BLaER1 (cell line): ENCODE results near the gene MAP3K1.

Source experiments
- H3K27ac ChIP-seq: shearing (Covaris generic); formaldehyde crosslinking; 2 replicates; pipeline ENCODE4 v1.8.1; 2022
- H3K27me3 ChIP-seq: shearing (Covaris generic); formaldehyde crosslinking; 2 replicates; pipeline ENCODE4 v1.8.1; 2022
- H3K36me3 ChIP-seq: shearing (Covaris generic); formaldehyde crosslinking; 2 replicates; pipeline ENCODE4 v1.8.1; 2022
- H3K4me1 ChIP-seq: shearing (Covaris generic); formaldehyde crosslinking; 2 replicates; pipeline ENCODE4 v1.8.1; 2022
- H3K4me2 ChIP-seq: shearing (Covaris generic); formaldehyde crosslinking; 2 replicates; pipeline ENCODE4 v1.8.1; 2022
- H3K4me3 ChIP-seq: shearing (Covaris generic); formaldehyde crosslinking; 2 replicates; pipeline ENCODE4 v1.8.1; 2022
- H3K9ac ChIP-seq: shearing (Covaris generic); formaldehyde crosslinking; 2 replicates; pipeline ENCODE4 v1.8.1; 2022
- H3K9me3 ChIP-seq: shearing (Covaris generic); formaldehyde crosslinking; 2 replicates; pipeline ENCODE4 v1.8.1; 2022
- H4K20me1 ChIP-seq: shearing (Covaris generic); formaldehyde crosslinking; 2 replicates; pipeline ENCODE4 v1.8.1; 2022
- Cebpa-rat ChIP-seq: shearing (Covaris generic); IDR thresholded peaks from 2 replicates; pipeline ENCODE4 v1.8.1; 2022

The MAP3K1 gene

DNA sequence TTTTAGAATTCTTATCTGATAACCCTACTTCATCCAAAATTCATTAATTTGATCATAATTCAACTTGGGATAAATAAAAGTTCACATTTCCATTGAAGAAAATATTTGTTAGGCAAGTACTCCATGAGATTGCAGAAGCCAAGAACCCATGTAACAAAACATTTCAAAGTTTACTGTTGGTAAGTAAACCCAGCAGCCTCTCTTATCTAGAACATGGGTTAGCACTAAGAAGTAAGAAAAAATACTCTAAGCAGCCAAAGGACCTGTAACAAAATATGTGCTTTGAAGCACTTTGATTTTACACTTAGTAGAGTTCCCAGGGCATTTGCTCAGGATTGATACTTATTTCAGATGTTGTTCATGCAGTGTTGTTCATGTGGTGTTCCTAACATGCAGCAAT is 8.7 kb downstream of the MAP3K1 start:
- no peak overlapping the region; the same call in 1 of the 2 replicates for H3K9ac ChIP-seq
- peak overlapping the region; percentile 95 for H3K4me2 ChIP-seq
- H4K20me1 ChIP-seq = peaks cover 99% of the 10 kb centered on the region
- no peaks in the 10 kb centered on the region for H3K27me3 ChIP-seq
- H3K36me3 ChIP-seq = peaks cover 62% of the 10 kb centered on the region
- H3K9me3 ChIP-seq = no peaks in the 10 kb centered on the region
- H3K27ac ChIP-seq = peak overlapping the region; percentile 36; the same call in 1 of the 2 replicates
- TF ChIP-seq Cebpa-rat = no peak
- H3K4me3 ChIP-seq = peak overlapping the region; percentile 25; the same call in 1 of the 2 replicates
- H3K4me1 ChIP-seq = peaks cover 91% of the 10 kb centered on the region

DNA sequence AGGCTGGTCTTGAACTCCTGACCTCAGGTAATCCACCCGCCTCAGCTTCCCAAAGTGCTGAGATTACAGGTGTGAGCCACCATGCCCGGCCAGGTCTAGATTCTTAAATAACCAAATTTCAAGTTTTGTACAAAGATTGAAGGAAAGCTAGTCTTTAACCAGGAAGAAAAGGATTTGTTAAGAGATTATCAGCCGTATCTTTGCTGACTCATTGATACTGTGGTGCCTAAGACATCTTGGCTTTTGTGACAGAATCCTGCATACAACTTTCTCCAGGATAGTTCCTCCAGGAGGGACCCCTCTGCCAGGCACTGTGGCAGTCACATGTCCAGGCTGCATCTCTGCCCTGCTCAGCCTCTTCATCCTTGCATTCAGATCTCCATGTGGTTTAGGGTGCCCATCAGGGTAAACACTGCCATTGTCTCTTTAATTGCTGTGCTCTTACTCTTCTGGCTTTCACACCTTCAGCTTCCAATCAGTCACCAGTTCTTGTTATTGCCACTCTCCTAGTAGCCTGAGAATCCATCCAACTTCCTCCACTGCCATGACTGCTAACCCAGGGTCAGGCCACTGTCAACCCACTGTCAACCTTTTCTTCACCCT is 10.0 kb downstream of the MAP3K1 start:
- H3K9ac ChIP-seq = peak overlapping the region; percentile 42
- peak overlapping the region; percentile 36; the same call in 1 of the 2 replicates for H3K27ac ChIP-seq
- H3K4me3 ChIP-seq = no peak overlapping the region
- peak overlapping the region; percentile 95 for H3K4me2 ChIP-seq
- H4K20me1 ChIP-seq = peaks cover 100% of the 10 kb centered on the region
- peaks cover 64% of the 10 kb centered on the region for H3K36me3 ChIP-seq
- H3K27me3 ChIP-seq = no peaks in the 10 kb centered on the region
- peaks cover 100% of the 10 kb centered on the region for H3K4me1 ChIP-seq
- no peaks in the 10 kb centered on the region for H3K9me3 ChIP-seq
- no peak for TF ChIP-seq Cebpa-rat

DNA sequence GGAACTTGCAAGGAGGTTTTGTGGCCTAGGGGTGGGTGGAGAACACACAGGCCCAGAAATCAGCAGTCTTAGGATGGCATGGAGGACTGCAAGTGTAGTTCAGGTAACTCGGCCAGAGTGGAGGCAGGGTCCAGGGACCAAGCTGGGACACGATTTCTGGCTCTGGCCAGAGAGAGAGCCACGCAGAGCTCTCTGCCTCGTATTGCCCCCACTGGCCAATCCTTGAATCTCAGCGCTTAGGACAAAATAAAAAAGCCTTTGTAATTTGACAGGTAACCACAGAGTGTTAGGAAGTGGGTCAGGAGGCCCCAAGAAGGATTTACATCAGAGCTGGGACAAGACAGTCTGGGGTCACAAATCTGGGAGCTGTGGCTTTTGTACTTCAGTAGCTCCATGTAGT is 11.7 kb downstream of the MAP3K1 start:
- peak overlapping the region; percentile 36 for H3K27ac ChIP-seq
- H3K9me3 ChIP-seq = no peaks in the 10 kb centered on the region
- H4K20me1 ChIP-seq = peaks cover 100% of the 10 kb centered on the region
- H3K4me3 ChIP-seq = peak overlapping the region; percentile 30; the same call in 1 of the 2 replicates
- peaks cover 100% of the 10 kb centered on the region for H3K4me1 ChIP-seq
- H3K9ac ChIP-seq = peak overlapping the region; percentile 42; the same call in 1 of the 2 replicates
- H3K27me3 ChIP-seq = no peaks in the 10 kb centered on the region
- H3K4me2 ChIP-seq = peak overlapping the region; percentile 95
- no peak for TF ChIP-seq Cebpa-rat
- peaks cover 51% of the 10 kb centered on the region for H3K36me3 ChIP-seq

DNA sequence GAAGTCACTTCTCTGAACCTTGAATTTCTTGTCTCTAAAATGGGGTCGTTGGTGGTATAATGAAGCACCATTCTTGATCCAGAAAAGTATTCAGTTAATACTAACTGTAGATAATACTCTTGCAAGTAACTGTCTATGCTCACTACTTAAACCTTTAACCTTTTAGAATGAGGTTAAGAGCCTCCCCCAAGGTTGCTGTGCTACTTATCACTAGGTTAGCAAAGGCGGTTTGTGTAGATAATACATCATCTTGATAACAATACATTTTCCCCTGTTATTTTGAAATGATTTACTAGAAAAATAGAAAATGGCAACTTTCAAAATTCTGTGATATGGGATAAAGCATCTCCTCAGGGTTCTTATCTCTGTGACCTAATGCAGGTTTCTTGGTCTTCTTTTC is 12.6 kb downstream of the MAP3K1 start:
- H3K27me3 ChIP-seq = no peaks in the 10 kb centered on the region
- peaks cover 45% of the 10 kb centered on the region for H3K36me3 ChIP-seq
- H3K4me3 ChIP-seq = no peak overlapping the region
- H3K9me3 ChIP-seq = no peaks in the 10 kb centered on the region
- H4K20me1 ChIP-seq = peaks cover 100% of the 10 kb centered on the region
- no peak for TF ChIP-seq Cebpa-rat
- peaks cover 100% of the 10 kb centered on the region for H3K4me1 ChIP-seq
- H3K4me2 ChIP-seq = peak overlapping the region; percentile 95
- no peak overlapping the region for H3K27ac ChIP-seq
- H3K9ac ChIP-seq = no peak overlapping the region; the same call in 1 of the 2 replicates

DNA sequence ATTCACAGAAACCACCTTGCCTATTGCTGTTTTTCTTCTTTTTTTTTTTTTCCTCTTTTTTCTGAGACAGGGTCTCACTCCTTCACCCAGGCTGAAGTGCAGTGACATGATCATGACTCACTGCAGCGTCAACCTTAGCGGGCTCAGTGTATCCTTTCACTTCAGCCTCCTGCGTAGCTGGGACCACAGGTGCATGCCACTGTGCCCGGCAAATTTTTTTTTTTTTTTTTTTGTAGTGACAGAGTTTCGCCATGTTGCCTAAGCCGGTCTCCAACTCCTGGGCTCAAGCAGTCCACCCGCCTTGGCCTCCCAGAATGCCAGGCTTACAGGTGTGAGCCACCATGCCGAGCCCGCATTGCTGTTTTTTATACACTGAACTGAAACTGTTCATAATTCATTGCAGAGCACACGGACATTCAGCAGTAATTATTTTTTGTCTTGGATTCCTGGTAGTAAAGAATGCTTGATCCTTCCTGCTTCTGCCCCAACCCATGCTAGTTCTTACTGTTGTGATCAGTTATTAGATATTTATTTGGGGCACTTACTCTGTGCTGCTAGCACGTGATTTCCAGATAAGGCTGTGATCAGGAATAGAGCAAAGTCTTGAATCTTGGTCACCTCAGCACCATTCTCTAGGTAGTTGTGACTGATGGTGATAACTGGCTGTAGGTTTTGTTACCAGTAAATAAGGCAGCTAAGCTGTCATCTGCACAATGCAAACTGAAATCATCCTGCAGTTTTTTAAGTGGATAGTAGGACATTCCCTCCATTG is 14.0 kb downstream of the MAP3K1 start:
- Histone ChIP-seq H3K9ac (peak overlapping the region; percentile 56), H4K20me1 (peaks cover 100% of the 10 kb centered on the region), H3K27me3 (no peaks in the 10 kb centered on the region), H3K4me2 (peak overlapping the region; percentile 95), H3K9me3 (no peaks in the 10 kb centered on the region), H3K4me1 (peaks cover 100% of the 10 kb centered on the region), H3K36me3 (peaks cover 36% of the 10 kb centered on the region), H3K27ac (peak overlapping the region; percentile 3; the same call in 1 of the 2 replicates), H3K4me3 (peak overlapping the region; percentile 29)
- no peak for TF ChIP-seq Cebpa-rat

DNA sequence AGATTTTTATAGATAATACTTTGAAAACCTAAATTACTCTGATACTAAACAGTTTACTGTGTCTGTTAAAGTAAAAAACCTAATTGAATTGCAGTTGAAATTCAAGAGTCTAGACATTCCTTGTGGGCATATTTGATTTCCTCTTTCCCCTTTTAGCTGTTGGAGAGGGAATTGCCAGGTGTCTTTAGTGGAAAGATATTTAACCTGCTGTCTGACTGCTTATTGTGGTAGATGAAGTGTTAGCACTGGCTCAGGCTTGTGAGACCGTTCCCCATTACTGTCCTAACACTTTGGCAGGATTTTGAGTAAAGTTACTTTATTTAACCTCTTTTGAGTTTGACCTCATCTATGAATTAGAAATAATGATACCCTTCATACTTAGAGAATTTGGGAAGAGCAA is 16.4 kb downstream of the MAP3K1 start:
- TF ChIP-seq Cebpa-rat = no peak
- H3K27me3 ChIP-seq = no peaks in the 10 kb centered on the region
- H4K20me1 ChIP-seq = peaks cover 100% of the 10 kb centered on the region
- H3K9ac ChIP-seq = peak overlapping the region; percentile 6; the same call in 1 of the 2 replicates
- H3K27ac ChIP-seq = no peak overlapping the region
- H3K4me3 ChIP-seq = no peak overlapping the region
- H3K36me3 ChIP-seq = peaks cover 14% of the 10 kb centered on the region
- peaks cover 100% of the 10 kb centered on the region for H3K4me1 ChIP-seq
- H3K9me3 ChIP-seq = no peaks in the 10 kb centered on the region
- peak overlapping the region; percentile 95 for H3K4me2 ChIP-seq

DNA sequence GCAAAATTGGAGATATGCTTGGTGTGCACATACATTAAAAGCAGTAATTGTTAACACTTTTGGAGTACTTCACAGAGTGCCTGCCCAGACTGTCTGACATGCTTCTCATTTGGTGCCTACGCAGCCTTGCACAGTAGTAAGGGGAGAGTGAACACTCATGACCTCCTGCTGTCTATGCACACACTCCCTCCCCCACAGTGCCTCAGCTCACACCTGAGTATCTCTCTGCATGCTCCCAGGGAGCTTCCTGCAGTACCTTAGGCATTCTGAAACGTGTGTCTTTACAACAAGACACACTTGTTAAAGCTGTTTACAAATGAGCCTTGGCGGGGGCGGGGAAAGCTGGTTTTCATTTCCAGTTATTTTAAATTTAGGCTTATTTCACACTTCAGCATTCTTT is 18.0 kb downstream of the MAP3K1 start:
- H3K9ac ChIP-seq = no peak overlapping the region
- H3K27ac ChIP-seq = no peak overlapping the region
- no peak for TF ChIP-seq Cebpa-rat
- no peaks in the 10 kb centered on the region for H3K27me3 ChIP-seq
- H3K4me1 ChIP-seq = peaks cover 100% of the 10 kb centered on the region
- H4K20me1 ChIP-seq = peaks cover 100% of the 10 kb centered on the region
- peak overlapping the region; percentile 95 for H3K4me2 ChIP-seq
- H3K9me3 ChIP-seq = no peaks in the 10 kb centered on the region
- peaks cover 9% of the 10 kb centered on the region; the same call in 1 of the 2 replicates for H3K36me3 ChIP-seq
- H3K4me3 ChIP-seq = no peak overlapping the region

DNA sequence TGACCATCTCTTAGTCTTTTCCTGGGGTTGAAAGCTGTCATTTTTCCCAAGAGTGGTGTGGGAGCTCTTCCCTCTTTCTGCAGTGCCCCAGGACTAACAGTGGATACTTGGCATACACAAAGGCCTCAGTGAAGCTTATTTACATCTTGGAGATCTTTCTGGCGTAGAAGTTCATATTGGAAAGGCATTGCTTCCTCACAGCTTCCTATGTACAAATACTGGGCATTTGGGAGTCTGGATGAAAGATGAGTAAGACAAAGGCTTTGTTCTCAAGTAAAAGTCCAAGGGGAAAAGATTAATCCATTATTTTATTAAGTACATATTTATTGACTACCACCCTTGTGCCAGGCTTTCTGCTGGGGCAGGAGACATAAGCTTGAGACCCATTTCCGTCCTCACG is 22.0 kb downstream of the MAP3K1 start:
- Histone ChIP-seq H3K9me3 (no peaks in the 10 kb centered on the region), H3K36me3 (peaks cover 19% of the 10 kb centered on the region), H3K9ac (peak overlapping the region; percentile 8), H3K27ac (peak overlapping the region; percentile 67), H3K4me1 (peaks cover 100% of the 10 kb centered on the region), H3K4me2 (peak overlapping the region; percentile 95), H3K27me3 (no peaks in the 10 kb centered on the region), H3K4me3 (0 out of 2 replicates have a peak overlapping the region, but pooled peaks have one; percentile 3), H4K20me1 (peaks cover 100% of the 10 kb centered on the region)
- TF ChIP-seq Cebpa-rat = no peak

DNA sequence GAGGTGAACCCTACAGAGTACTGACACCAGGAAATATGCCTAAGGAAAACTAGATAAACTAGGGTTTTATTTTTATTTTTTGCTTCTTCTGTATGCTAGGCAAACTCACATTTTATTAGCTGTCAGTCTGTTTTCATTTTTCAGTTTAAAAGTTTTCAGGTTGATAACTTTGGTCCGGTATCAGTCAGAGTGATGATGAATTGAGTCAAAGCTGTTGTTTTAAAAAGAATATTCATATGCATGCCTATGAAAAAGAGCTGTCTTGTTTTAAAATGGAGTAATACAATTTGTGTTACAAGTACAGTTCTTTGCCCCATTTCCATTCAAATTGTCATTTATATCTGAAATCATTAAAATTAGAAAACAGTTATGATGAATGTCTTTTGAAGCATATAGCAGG is 22.6 kb downstream of the MAP3K1 start:
- no peaks in the 10 kb centered on the region for H3K27me3 ChIP-seq
- H3K36me3 ChIP-seq = peaks cover 25% of the 10 kb centered on the region
- H3K4me1 ChIP-seq = peaks cover 100% of the 10 kb centered on the region
- peak overlapping the region; percentile 67; the same call in 1 of the 2 replicates for H3K27ac ChIP-seq
- H3K9me3 ChIP-seq = no peaks in the 10 kb centered on the region
- H3K9ac ChIP-seq = peak overlapping the region; percentile 8
- 0 out of 2 replicates have a peak overlapping the region, but pooled peaks have one; percentile 3 for H3K4me3 ChIP-seq
- no peak for TF ChIP-seq Cebpa-rat
- H4K20me1 ChIP-seq = peaks cover 100% of the 10 kb centered on the region
- H3K4me2 ChIP-seq = peak overlapping the region; percentile 95
